T-helper 1 cell treated with Interleukin-12 subunit alpha and Interleukin-12 subunit beta and Interleukin-4 antibody, amounts not matched to agents 30 μg/mL and 1 μg/mL, for 36 hours (primary cell): Measurements from ENCODE around the gene ACTL7B.

Source experiments
- H3K27ac Mint-ChIP-seq: one replicate; pipeline ENCODE4 v1.8.0; 2021; ENCODE audit warnings: mild to moderate bottlenecking, mixed read lengths
- H3K27me3 Mint-ChIP-seq: one replicate; pipeline ENCODE4 v1.8.0; 2021; ENCODE audit warnings: low read depth, mixed read lengths
- H3K36me3 Mint-ChIP-seq: one replicate; pipeline ENCODE4 v1.8.0; 2021; ENCODE audit warnings: low read depth, mixed read lengths
- H3K4me1 Mint-ChIP-seq: one replicate; pipeline ENCODE4 v1.8.0; 2021; ENCODE audit warnings: low read depth, mixed read lengths
- H3K4me3 Mint-ChIP-seq: one replicate; pipeline ENCODE4 v1.8.0; 2021; ENCODE audit warnings: mild to moderate bottlenecking, moderate library complexity, mixed read lengths
- H3K9me3 Mint-ChIP-seq: one replicate; pipeline ENCODE4 v1.8.0; 2021; ENCODE audit warnings: mixed read lengths

ACTL7B gene

GRCh38 chr9:108813951-108814601 is 41.7 kb downstream of the ACTL7B start:
- Mint-ChIP-seq H3K27me3 (peaks cover under 1% of the 10 kb centered on the region), H3K36me3 (no peaks in the 10 kb centered on the region), H3K4me3 (no peak overlapping the region), H3K4me1 (no peaks in the 10 kb centered on the region), H3K27ac (no peak overlapping the region), H3K9me3 (no peaks in the 10 kb centered on the region)

- H3K4me1 Mint-ChIP-seq, result no peaks in the 10 kb centered on the region
- no peaks in the 10 kb centered on the region for H3K9me3 Mint-ChIP-seq
- no peaks in the 10 kb centered on the region for H3K36me3 Mint-ChIP-seq
- H3K4me3 Mint-ChIP-seq, result no peak overlapping the region
- no peak overlapping the region for H3K27ac Mint-ChIP-seq
- H3K27me3 Mint-ChIP-seq, result peaks cover 4% of the 10 kb centered on the region
Observed at GRCh38 chr9:108812396-108813025, 43.3 kb downstream of the ACTL7B start.

- no peak overlapping the region for H3K4me3 Mint-ChIP-seq
- H3K4me1 Mint-ChIP-seq, result no peaks in the 10 kb centered on the region
- peaks cover 4% of the 10 kb centered on the region for H3K27me3 Mint-ChIP-seq
- no peaks in the 10 kb centered on the region for H3K36me3 Mint-ChIP-seq
- no peaks in the 10 kb centered on the region for H3K9me3 Mint-ChIP-seq
- H3K27ac Mint-ChIP-seq, result no peak overlapping the region
Observed at GRCh38 chr9:108811944-108812343, 43.8 kb downstream of the ACTL7B start.

GRCh38 chr9:108809269-108809668 is 46.5 kb downstream of the ACTL7B start:
- Mint-ChIP-seq H3K27me3 (peaks cover 4% of the 10 kb centered on the region), H3K27ac (no peak overlapping the region), H3K36me3 (no peaks in the 10 kb centered on the region), H3K4me3 (no peak overlapping the region), H3K4me1 (no peaks in the 10 kb centered on the region), H3K9me3 (no peaks in the 10 kb centered on the region)
